Fibroblast of the conjunctiva (primary cell): Measurements from ENCODE around the gene ALG6.
"Not testable (repeated sequence)": the region's sequence is repeated elsewhere in the genome, so short reads cannot be mapped to it uniquely, and the experiment has no call there.

Source experiments
- DNase-seq: peaks from one replicate; pipeline ENCODE4 v3.0.0-alpha.2; 2010; ENCODE audit warnings: low read depth

ALG6 gene

DNA sequence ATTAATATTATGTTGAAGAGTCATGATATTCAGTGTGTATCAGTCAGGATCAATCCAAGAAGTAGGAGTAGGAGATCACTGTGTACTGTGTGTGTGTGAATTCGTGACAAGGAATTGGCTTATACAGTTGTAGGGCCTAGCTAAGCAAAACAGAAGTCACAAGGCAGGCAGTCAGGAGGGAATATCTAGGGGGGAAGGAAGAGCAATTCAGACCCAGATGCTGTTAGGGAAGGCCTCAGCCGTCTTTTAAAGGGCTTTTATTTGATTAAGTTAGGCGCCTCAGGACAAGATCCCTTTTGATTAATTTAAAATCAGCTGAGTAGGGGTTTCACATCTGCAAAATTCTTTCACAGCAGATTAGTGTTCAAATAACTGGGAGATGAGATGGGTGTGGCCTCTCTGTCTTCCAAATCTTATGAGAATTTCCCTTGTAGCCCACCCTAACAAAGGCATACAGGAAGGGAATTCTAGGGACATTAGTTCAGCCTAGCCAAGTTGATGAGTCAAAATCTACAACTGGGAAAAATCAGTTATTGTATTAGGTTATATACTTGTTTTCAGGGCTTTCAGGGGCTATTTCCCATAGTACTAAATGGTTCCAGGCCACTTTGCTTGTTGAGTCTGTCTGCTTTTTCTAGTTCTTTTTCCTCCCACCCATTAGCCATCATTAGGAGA is 47.4 kb downstream of the ALG6 start:
- no peak for DNase-seq

GRCh38 chr1:63418101-63418500 is 50.7 kb downstream of the ALG6 start:
- no peak for DNase-seq

GRCh38 chr1:63420746-63421145 is 53.3 kb downstream of the ALG6 start:
- DNase-seq = not testable (repeated sequence)

DNA sequence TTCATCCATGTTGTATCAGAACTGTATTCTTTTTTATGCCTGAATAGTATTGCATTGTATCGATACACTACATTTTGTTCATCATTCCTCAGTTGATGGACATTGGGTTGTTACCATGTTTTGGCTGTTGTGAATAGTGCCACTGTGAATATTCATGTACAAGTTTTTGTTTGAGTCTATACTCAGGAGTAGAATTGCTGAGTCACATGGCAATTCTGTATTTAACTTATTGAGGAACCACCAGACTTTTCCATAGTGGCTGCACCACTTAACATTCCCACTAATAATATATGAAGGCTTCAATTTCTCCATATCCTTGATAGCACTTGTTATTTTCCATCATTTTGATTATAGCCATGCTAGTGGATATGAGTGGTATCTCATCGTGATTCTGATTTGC is 56.2 kb downstream of the ALG6 start:
- no peak for DNase-seq

- no peak for DNase-seq
Measured at GRCh38 chr1:63428815-63429214, 61.4 kb downstream of the ALG6 start.

DNA sequence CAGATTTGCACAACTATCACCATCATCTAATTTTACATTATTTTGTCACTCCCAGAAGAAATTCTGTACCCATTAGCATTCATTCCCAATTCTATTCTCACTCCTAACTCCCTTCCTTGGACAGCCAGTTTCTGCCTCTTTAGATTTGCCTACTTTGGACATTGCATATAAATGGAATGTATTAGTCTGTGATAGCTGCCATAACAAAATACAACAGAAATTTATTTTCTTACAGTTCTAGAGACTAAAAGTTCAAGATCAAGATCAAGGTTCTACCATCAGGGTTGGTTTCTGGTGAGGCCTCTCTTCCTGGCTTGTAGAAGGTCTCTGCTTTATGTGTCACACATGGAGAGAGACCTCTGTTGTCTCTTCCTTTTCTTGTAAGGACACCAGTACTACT is 61.9 kb downstream of the ALG6 start:
- no peak for DNase-seq

DNA sequence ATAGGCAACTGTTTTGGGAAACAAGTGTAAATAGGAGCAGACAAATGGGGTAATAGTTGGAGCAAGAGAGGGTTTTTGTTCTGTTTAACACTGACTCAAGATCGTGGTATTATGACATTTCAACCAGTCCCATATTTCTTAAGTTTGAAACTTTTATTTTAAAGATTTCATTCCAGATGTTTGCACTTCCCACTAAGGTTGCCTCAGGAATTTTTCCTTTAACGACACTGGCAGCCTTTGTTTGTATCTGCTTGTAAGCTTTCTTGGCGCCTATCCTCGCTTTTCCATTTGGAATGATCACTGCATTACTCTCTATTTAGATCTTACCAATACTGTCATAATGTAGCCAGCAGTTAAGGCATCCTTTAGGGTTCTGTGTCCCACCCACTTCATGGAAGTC is 67.7 kb downstream of the ALG6 start:
- DNase-seq = no peak

DNA sequence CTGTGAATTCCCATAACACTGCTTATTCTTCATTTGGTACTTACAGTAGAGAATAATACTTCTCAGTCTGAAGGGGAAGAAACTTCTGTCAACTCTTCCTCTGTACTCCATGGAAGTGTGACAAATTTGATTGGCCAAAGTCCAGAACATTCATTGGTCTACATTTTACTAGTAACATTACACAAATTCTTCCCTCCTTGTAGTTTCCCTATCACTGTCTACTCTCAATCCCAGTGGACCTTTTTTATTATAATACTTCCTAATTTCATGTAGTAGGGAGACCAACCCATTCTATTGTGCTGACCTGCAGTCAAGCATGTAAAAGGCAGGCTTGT is 74.7 kb downstream of the ALG6 start:
- DNase-seq = no peak

- DNase-seq = no peak
Measured at GRCh38 chr1:63448731-63449246, 81.4 kb downstream of the ALG6 start.

DNA sequence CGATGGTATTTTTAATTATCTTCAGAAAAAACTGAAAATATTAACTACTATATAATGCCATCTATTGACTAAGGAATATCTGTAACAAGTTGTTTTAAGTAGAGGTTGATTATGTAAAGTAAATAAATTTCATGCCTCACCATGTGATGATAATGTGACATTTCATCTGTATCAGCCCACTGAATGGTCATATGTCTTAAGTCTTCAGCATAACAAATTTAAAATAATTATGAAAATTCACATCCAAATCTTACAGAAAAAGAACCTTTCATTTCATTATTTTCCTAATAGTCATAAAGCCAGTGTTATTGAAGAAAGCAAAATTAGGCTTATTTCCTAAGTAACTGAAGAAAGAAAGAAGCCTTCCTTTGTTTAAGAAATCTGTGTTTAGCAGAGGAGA is 83.0 kb downstream of the ALG6 start:
- no peak for DNase-seq

- no peak for DNase-seq
Measured at GRCh38 chr1:63453232-63453631, 85.8 kb downstream of the ALG6 start.

DNA sequence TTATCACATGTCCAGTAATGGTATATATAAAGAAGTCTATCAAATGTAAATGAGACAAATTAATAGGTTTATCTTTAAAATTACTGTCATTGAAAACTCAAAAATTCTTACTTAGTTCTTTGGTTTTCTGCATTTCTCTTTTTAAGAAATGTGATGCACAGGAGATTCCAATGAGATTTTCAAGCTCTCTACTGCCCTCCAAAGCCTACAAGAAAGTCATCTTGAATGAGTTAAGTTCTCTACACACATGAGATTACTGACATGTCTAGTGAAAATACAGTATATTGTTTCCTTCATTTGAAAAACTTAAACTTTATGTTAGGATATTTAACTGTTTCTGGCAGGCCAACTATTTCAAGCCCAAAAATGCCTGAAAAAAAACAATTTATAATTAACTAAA is 86.8 kb downstream of the ALG6 start:
- peak; percentile 33 for DNase-seq

DNA sequence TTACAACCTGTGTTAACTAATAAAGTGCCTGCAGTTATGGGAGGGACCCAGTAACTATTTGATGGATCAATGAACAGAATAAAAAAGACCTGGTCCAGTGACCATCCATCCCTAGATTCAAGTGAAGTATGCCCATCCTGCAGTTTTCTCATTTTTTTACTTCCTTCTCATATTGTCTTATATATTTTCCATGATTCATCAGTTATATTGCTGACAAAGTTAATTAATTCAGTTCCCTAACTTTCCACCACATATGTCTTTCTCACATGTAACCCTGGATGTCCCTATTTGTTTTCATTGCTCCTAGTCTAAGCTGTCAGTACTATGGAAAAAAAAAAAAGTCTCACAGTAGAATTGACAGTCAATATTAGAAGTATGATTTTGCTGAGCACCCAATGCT is 91.3 kb downstream of the ALG6 start:
- DNase-seq = no peak

- DNase-seq = no peak
Measured at GRCh38 chr1:63461661-63462230, 94.3 kb downstream of the ALG6 start.

GRCh38 chr1:63463248-63463647 is 95.8 kb downstream of the ALG6 start:
- no peak for DNase-seq

DNA sequence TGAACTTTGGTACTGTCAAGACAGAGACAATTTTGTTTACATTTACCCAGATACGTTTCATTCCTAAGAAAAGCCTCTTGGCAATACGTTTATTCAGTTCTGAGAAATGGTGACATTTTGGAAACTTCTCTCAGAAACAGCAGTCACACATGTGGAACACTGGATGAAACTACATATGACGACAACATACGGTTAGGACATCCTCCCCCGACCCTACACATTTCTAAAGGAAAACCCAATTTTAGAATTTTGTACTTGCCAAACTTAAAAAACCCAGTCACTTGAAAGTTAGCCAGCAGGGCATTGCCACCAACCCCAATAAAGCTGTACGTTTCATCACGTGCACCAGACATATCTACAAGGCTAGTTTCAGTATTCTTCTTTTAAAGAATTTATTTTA is 98.8 kb downstream of the ALG6 start:
- DNase-seq = no peak

DNA sequence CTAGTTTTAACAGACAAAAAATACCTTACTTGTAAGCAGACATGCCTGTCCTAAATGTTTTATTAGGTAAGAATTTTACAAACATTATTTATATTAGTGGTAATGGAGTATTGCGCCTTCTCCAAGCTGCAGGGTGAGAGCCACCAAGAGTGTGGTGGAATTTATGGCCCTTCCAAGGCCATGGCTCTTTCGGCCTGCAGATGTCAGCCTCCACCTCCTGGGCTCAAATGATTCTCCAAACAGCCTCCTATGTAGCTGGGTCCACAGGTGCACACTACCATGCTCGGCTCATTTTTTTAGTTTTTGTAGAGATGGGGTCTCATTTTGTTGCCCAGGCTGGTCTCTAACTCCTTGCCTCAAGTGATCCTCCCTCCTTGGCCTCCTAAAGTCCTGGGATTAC is 99.3 kb downstream of the ALG6 start:
- DNase-seq = no peak

GRCh38 chr1:63468683-63469082 is 101.3 kb downstream of the ALG6 start:
- DNase-seq = not testable (repeated sequence)

DNA sequence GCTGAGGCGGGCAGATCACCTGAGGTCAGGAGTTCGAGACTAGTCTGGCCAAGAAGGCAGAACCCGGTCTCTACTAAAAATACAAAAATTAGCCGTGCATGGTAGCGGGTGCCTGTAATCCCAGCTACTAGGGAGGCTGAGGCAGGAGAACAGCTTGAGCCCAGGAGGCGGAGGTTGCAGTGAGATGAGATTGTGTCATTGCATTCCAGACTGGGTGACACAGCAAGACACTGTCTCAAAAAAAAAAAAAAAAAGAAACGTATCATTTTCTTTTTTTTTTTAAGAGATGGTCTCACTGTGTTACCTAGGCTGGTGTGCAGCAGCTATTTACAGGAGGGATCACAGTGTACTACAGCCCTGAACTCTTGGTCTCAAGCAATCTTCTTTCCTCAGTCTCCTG is 108.3 kb downstream of the ALG6 start:
- no peak for DNase-seq

DNA sequence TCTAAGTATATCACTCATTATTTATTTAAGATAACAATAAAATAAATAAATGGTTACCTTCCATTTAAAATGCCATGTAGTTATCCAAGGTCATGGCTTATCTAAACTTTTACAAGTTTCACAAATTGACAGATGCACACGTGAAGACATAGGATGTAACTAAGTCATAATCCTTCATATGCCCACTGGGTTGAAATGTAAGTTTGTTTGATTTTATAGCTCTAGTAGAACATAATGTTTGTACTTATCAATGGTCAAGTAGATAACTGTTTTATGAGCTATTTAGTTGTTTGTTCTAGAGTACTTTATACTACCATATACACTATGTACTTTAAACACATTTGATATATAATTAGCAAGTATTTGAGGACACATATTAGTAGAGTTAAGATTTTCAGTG is 112.6 kb downstream of the ALG6 start:
- DNase-seq = no peak

DNA sequence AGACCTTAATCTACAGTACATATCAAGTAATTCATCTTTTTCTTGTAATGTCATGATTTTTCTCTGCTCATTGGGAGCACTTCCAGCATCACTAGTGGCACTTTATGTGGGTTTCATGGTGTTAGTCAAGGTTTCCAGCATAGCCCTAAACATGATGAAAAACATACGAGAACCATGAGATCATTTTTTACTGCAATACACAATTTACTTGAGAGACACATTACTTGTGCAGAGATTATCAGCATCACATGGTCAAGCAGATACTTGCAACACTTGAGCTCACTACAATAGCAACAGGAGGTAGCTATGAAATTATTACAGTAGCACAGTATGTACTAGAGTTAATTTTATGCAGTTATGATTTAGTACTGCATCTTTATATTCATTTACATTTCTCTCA is 119.2 kb downstream of the ALG6 start:
- DNase-seq = no peak

DNA sequence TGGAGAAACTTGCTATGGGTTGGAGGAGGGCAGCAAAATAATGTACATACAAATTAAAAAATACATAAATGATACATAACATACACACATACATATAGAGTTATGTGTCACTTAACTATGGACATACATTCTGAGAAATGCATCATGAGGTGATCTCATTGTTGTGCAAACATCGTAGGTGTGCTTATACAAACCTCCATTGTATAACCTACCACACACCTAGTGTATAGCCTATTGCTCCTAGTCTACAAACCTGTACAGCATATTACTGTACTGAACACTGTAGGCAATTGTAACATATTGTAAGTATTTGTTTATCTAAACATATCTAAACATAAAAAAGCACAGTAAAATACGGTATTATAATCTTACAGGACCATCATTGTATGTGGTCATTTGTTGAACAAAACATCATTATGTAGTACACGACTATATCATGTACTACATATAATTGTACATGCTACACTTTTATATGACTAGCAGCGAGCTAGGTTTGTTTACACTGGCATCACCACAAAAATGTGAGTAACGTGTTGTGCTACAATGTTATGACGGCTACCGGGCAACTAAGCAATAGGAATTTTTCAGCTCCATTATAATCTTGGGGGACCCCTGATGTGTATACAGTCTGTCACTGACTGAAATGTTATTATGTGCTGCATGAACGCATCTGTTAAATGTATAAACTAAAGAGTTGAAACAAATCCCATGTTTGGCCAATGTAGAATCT is 120.1 kb downstream of the ALG6 start:
- DNase-seq = no peak
